Measurements from ENCODE around the gene ALPL. TPM values are rescaled to one million over a fixed set of nuclear protein-coding genes. Genes with fewer than 3 reads are reported as not detected.

Gene ALPL
- polyA plus RNA-seq, 1 donor from 2014 or later, result 0.42 TPM

Other genes starting within 250 kb of the ALPL start
- 7.8 and 10.1 TPM in 2 replicates for gene ECE1, start 219.0 kb upstream of the ALPL start, polyA plus RNA-seq
- gene NBPF3, start 69.3 kb upstream of the ALPL start, polyA plus RNA-seq, result 14.4 and 16.2 TPM in 2 replicates
- gene RAP1GAP, start 159.9 kb downstream of the ALPL start, polyA plus RNA-seq, result 9.8 and 13.0 TPM in 2 replicates

All from neural cell (in vitro differentiated cells).